Psoas muscle (tissue), 8 donors: Measurements from ENCODE around the gene PALD1. TPM values are rescaled to one million over a fixed set of nuclear protein-coding genes. Genes with fewer than 3 reads are reported as not detected.

ENCODE experiments used
- ATAC-seq, 4 donors: fragments of 200-7000 bp; cut with Tn5 transposase; one replicate each; pipeline ENCODE4 v1.9.1; 2020; ENCODE audit warnings: moderate library complexity in 3 of 4, mild to moderate bottlenecking in 2 of 4
- DNase-seq, 2 donors: peaks; one replicate each; pipeline ENCODE4 v3.0.0-alpha.2; 2020
- H3K27ac ChIP-seq: fragments of 200-600 bp; one replicate; pipeline ENCODE4 v1.8.0; 2022
- H3K27me3 ChIP-seq, 3 donors: fragments of 200-600 bp in 1 of 3; one replicate each; pipeline versions ENCODE4 v1.6.1 to v1.8.0; 2013 to 2022; ENCODE audit warnings: low read length in 2 of 3, mild to moderate bottlenecking in 2 of 3, moderate library complexity in 1 of 3; ENCODE audit not compliant: insufficient read depth in 3 of 3
- H3K36me3 ChIP-seq, 2 donors: fragments of 200-600 bp in 1 of 2; one replicate each; pipeline versions ENCODE4 v1.6.1 to v1.8.0; 2013 to 2022; ENCODE audit warnings: low read depth in 1 of 2, mild to moderate bottlenecking in 1 of 2, moderate library complexity in 1 of 2; ENCODE audit not compliant: insufficient read depth in 1 of 2
- H3K4me1 ChIP-seq: fragments of 200-600 bp; one replicate; pipeline ENCODE4 v1.8.0; 2022
- H3K4me3 ChIP-seq: fragments of 200-600 bp; one replicate; pipeline ENCODE4 v1.8.0; 2022; ENCODE audit warnings: mild to moderate bottlenecking
- H3K9me3 ChIP-seq: fragments of 200-600 bp; one replicate; pipeline ENCODE4 v1.8.0; 2022
- CTCF ChIP-seq: fragments of 200-600 bp; IDR thresholded peaks from one replicate; pipeline ENCODE4 v1.8.0; 2022; ENCODE audit warnings: antibody characterized with exemption
- WGBS, 3 donors: extraction: QIAGEN DNeasy Blood & Tissue Kit; methylation state at CpG; one replicate each; pipeline versions ENCODE4 v1.1.6 to v1.1.7; 2013; 5-methylcytosine and 5-hydroxymethylcytosine counted together
- intact Hi-C, 2 donors: fragments of 100-400 bp; cut with DNase I; formaldehyde crosslinking; loops; one replicate each; pipeline versions ENCODE4 v1.11.0 to v1.14.2; 2022
- polyA plus RNA-seq, 3 donors: library from polyadenylated mRNA; stranded (reverse); fragments of 200-250 nt; gene quantifications; one replicate each; pipeline ENCODE4 v1.2.3, GENCODE V29; 2013
- total RNA-seq, 4 donors: library from RNA; stranded (reverse); fragmentation: NEBNext Ultra II Directional in 2 of 4; extraction: Animal tissue kit (Norgen Biotek cat#: 25700) in 2 of 4; gene quantifications; one replicate each; pipeline versions ENCODE4 v1.2.1 to v1.2.4, GENCODE V29; 2021 to 2023
- donor health status: healthy with polysubstance abuse.
- donor health status: DM: no; HTN: no; CAD: no; lungs with moderate emphysema.
- donor health status: Bipolar disorder and iron deficiency.
- donor health status: healthy.
- donor health status: DM: yes; HTN: yes; CAD: no.
- donor health status: DM: no; HTN: no; CAD: no.
- donor health status: DM: no; HTN: no; CAD: no.
- donor health status: DM: yes; HTN: yes; CAD: no.

The PALD1 gene
- total and polyA plus RNA-seq, 7 donors = 1.0 to 4.0 (median 2.8) TPM

GRCh38 chr10:70457759-70458305 lies 20.7 kb upstream of the PALD1 start:
- Histone ChIP-seq H3K9me3 (no peaks in the 10 kb centered on the region), H3K27ac (peak overlapping the region; percentile 71), H3K4me1 (no peaks in the 10 kb centered on the region), H3K27me3 (no peaks in the 10 kb centered on the region), H3K4me3 (peak overlapping the region; percentile 63), H3K36me3 (no peaks in the 10 kb centered on the region)
- DNase-seq = no peak
- WGBS, 3 donors = 57 to 63% (median 60%) methylated on average over 17 of the region's 17 CpGs
- ATAC-seq = no peak
- intact Hi-C loops = no loop called here
- no peak for TF ChIP-seq CTCF

- Histone ChIP-seq H3K27me3 (no peaks in the 10 kb centered on the region), H3K9me3 (no peaks in the 10 kb centered on the region), H3K4me1 (no peaks in the 10 kb centered on the region), H3K36me3 (no peaks in the 10 kb centered on the region), H3K27ac (peak overlapping the region; percentile 71), H3K4me3 (peak overlapping the region; percentile 63)
- TF ChIP-seq CTCF = peak; percentile 8
- intact Hi-C loops = no loop called here
- ATAC-seq (peak; percentile 82 to 91 (median 86)), DNase-seq (peak; percentile 86 to 91)
- WGBS, 3 donors = 4 to 10% (median 9%) methylated on average over 25 to 62 of the region's 62 CpGs
These were observed 20.1 kb upstream of the PALD1 start for GRCh38 chr10:70458329-70459060.

GRCh38 chr10:70459061-70459773 lies 19.4 kb upstream of the PALD1 start:
- H3K4me1 ChIP-seq = no peaks in the 10 kb centered on the region
- no peaks in the 10 kb centered on the region for H3K27me3 ChIP-seq
- H3K4me3 ChIP-seq = peak overlapping the region; percentile 63
- TF ChIP-seq CTCF = no peak
- no peaks in the 10 kb centered on the region for H3K36me3 ChIP-seq
- peak in 3 of 4 donors; percentile 2 to 15 (median 2) for ATAC-seq
- 26 to 36% (median 26%) methylated on average over 19 of the region's 19 CpGs for whole genome bisulfite sequencing, 3 donors
- H3K9me3 ChIP-seq = no peaks in the 10 kb centered on the region
- DNase-seq = no peak
- H3K27ac ChIP-seq = peak overlapping the region; percentile 71
- intact Hi-C loops = no loop called here

GRCh38 chr10:70459774-70460490 lies 18.6 kb upstream of the PALD1 start:
- Histone ChIP-seq H3K4me3 (no peak overlapping the region), H3K36me3 (no peaks in the 10 kb centered on the region), H3K27me3 (no peaks in the 10 kb centered on the region), H3K9me3 (no peaks in the 10 kb centered on the region), H3K27ac (no peak overlapping the region), H3K4me1 (no peaks in the 10 kb centered on the region)
- no peak for TF ChIP-seq CTCF
- intact Hi-C loops = loop anchor here in 1 of 2 donors (2.0 to 5.0 kb wide), 2 partner anchors 81 to 297 kb away; no protein-coding TSS in a partner anchor
- DNase-seq (no peak), ATAC-seq (no peak)
- WGBS, 3 donors = 80 to 88% (median 83%) methylated on average over 29 of the region's 29 CpGs
